K562 (cell line): Measurements from ENCODE around the gene RNASEH2C. TPM values are rescaled to one million over a fixed set of nuclear protein-coding genes. Genes with fewer than 3 reads are reported as not detected.

Source experiments
- ATAC-seq: fragments of 200-7000 bp; cut with Tn5 transposase; 3 replicates; pipeline ENCODE4 v1.9.1; 2020; ENCODE audit warnings: moderate library complexity
- BruUV-seq: library from RNA; stranded (reverse); fragments of 400-500 nt; replicated peaks from 2 replicates; lab custom pipeline; 2021; lab: Mats Ljungman, UMichigan
- CTCF ChIA-PET: fragments of 300-600 bp; formaldehyde crosslinking; extraction: SDS; loops from one replicate; lab custom pipeline; 2021; ENCODE audit warnings: low intra/inter-chr PET ratio; lab: Yijun Ruan, JAX
- POLR2A ChIA-PET: fragments of 300-600, 350-650 bp; sonication (Branson Sonifier 250); formaldehyde crosslinking; extraction: SDS; loops from one replicate; lab custom pipeline; 2021; ENCODE audit warnings: antibody characterized with exemption, inconsistent platforms; lab: Yijun Ruan, JAX
- DNase-seq, 4 experiments: peaks; one replicate each; pipeline versions ENCODE4 v3.0.0 to v3.0.0-alpha.2; 2011 to 2018; ENCODE audit warnings: low spot score in 3 of 4, mixed read lengths in 3 of 4; ENCODE audit errors: extremely low read depth in 1 of 4
- FAIRE-seq: peaks from 2 replicates; lab custom pipeline; 2011; peaks lifted over from hg19 to GRCh38; lab: Jason Lieb, UNC
- H2AFZ ChIP-seq: 2 replicates; pipeline ENCODE4 v1.6.0; 2011; ENCODE audit warnings: low read depth, low read length, control low read depth, inconsistent platforms
- H3K27ac ChIP-seq: fragments of 200-600 bp; 3 replicates; pipeline ENCODE4 v1.8.0; 2011; ENCODE audit warnings: low read depth, mild to moderate bottlenecking, control low read depth, inconsistent platforms, low read length, moderate library complexity, mixed read lengths; ENCODE audit errors: extremely low read depth
- H3K27me3 ChIP-seq, 2 experiments: fragments of 300-600 bp in 1 of 2; 2 replicates in 1 of 2; 3 replicates in 1 of 2; pipeline versions ENCODE4 v1.6.0 to v1.8.0; 2011; ENCODE audit warnings: inconsistent platforms in 2 of 2, low read length in 2 of 2, mild to moderate bottlenecking in 1 of 2, mixed read lengths in 1 of 2, moderate library complexity in 1 of 2; ENCODE audit not compliant: control insufficient read depth in 2 of 2, insufficient read depth in 2 of 2
- H3K36me3 ChIP-seq: fragments of 300-600 bp; 3 replicates; pipeline ENCODE4 v1.8.0; 2011; ENCODE audit warnings: mild to moderate bottlenecking, low read length, inconsistent platforms; ENCODE audit not compliant: control insufficient read depth, insufficient read depth
- H3K4me1 ChIP-seq, 2 experiments: fragments of 200-600 bp in 1 of 2; replicated peaks in 1 of 2; 2 replicates in 1 of 2; 3 replicates in 1 of 2; pipeline versions ENCODE4 v1.5.1 to v1.8.0; 2011; ENCODE audit warnings: inconsistent platforms in 2 of 2, low read length in 2 of 2, mild to moderate bottlenecking in 1 of 2, mixed read lengths in 1 of 2, moderate library complexity in 1 of 2; ENCODE audit not compliant: control insufficient read depth in 2 of 2, insufficient read depth in 2 of 2
- H3K4me2 ChIP-seq: 2 replicates; pipeline ENCODE4 v1.6.1; 2011; ENCODE audit warnings: low read length, control low read depth, inconsistent platforms, mixed read lengths; ENCODE audit not compliant: insufficient read depth
- H3K4me3 ChIP-seq: fragments of 200-600 bp; sonication (generic), shearing (Covaris generic); 2 replicates; pipeline ENCODE4 v1.5.1; 2016; ENCODE audit warnings: control low read depth, inconsistent platforms
- H3K79me2 ChIP-seq: fragments of 200-600 bp; 3 replicates; pipeline ENCODE4 v1.8.0; 2011; ENCODE audit warnings: low read length, inconsistent platforms; ENCODE audit not compliant: control insufficient read depth, insufficient read depth
- H3K9ac ChIP-seq, 2 experiments: 2 replicates each; pipeline versions ENCODE4 v1.6.0 to v1.6.1; 2011; ENCODE audit warnings: low read depth in 2 of 2, low read length in 2 of 2, control low read depth in 1 of 2, inconsistent platforms in 1 of 2, mild to moderate bottlenecking in 1 of 2, mixed read lengths in 1 of 2; ENCODE audit not compliant: insufficient read depth in 1 of 2
- H3K9me1 ChIP-seq: one replicate; pipeline ENCODE4 v1.6.0; 2011; ENCODE audit warnings: inconsistent platforms, mild to moderate bottlenecking, low read length, moderate library complexity; ENCODE audit not compliant: control insufficient read depth, insufficient read depth
- H3K9me3 ChIP-seq: replicated peaks from 2 replicates; pipeline ENCODE4 v1.5.1; 2011; ENCODE audit warnings: low read depth, low read length, inconsistent platforms; ENCODE audit not compliant: control insufficient read depth, insufficient read depth
- H4K20me1 ChIP-seq: replicated peaks from 2 replicates; pipeline ENCODE4 v1.6.1; 2011; ENCODE audit warnings: low read length, inconsistent platforms, mixed read lengths; ENCODE audit not compliant: control insufficient read depth, insufficient read depth
- C11orf30 ChIP-seq: fragments of 450-650 bp; IDR thresholded peaks from 2 replicates; pipeline ENCODE4 v1.6.1; 2016; ENCODE audit warnings: low read depth, mild to moderate bottlenecking
- MEIS2 ChIP-seq: fragments of 450-650 bp; IDR thresholded peaks from 2 replicates; pipeline ENCODE4 v1.6.1; 2014; ENCODE audit warnings: mild to moderate bottlenecking; ENCODE audit not compliant: partially characterized antibody
- NCOA1 ChIP-seq: fragments of 450-650 bp; IDR thresholded peaks from 2 replicates; pipeline ENCODE4 v1.6.1; 2016; ENCODE audit warnings: low read depth
- NELFE ChIP-seq: IDR thresholded peaks from 2 replicates; pipeline ENCODE4 v1.6.1; 2011; ENCODE audit warnings: mild to moderate bottlenecking; ENCODE audit not compliant: insufficient read depth, insufficient read length
- NFXL1 ChIP-seq: fragments of 450-650 bp; formaldehyde crosslinking; IDR thresholded peaks from 2 replicates; pipeline ENCODE4 v1.4.0; 2021; ENCODE audit warnings: mild to moderate bottlenecking
- SOX6 ChIP-seq: fragments of 450-650 bp; IDR thresholded peaks from 2 replicates; pipeline ENCODE4 v1.6.1; 2014; ENCODE audit warnings: mild to moderate bottlenecking
- WGBS: fragments of 100-300 bp; shearing (Covaris generic); methylation state at CpG from one replicate; pipeline ENCODE4 v1.1.6; 2016; ENCODE audit warnings: low coverage, mixed read lengths; ENCODE audit not compliant: insufficient coverage; ENCODE audit errors: missing lambda C conversion rate; 5-methylcytosine and 5-hydroxymethylcytosine counted together
- in situ Hi-C: fragments of 300-500 bp; cut with MboI; formaldehyde crosslinking; loops from 4 replicates; pipeline ENCODE4 v1.15.0; 2018; ENCODE audit warnings: inconsistent platforms, mixed read lengths
- intact Hi-C: fragments of 100-400 bp; cut with micrococcal nuclease; formaldehyde crosslinking; loops from 2 replicates; pipeline ENCODE4 v1.14.2; 2022
- polyA plus RNA-seq, 8 experiments: library from polyadenylated mRNA; depleted of rRNA in 4 of 8; stranded (reverse) in 5 of 8; unstranded in 3 of 8; fragments of >200 nt; fragmentation: Nextera tagmentation in 2 of 8; fragmentation: Illumina TruSeq in 1 of 8; extraction: Ambion mirVana in 2 of 8; extraction: Trizol in 1 of 8; gene quantifications; 2 replicates each; pipeline versions ENCODE4 v1.2.1 to v1.2.3, GENCODE V29; 2011 to 2014; ENCODE audit warnings: inconsistent platforms in 1 of 8, missing spikeins in 1 of 8
- total RNA-seq, 7 experiments: library from RNA; depleted of rRNA in 6 of 7; stranded (reverse); fragments of >200 nt in 6 of 7; fragmentation: Illumina TruSeq in 2 of 7; extraction: Trizol in 2 of 7; gene quantifications; 2 replicates each; pipeline versions ENCODE4 v1.2.1 to v1.2.3, GENCODE V29; 2011 to 2021; ENCODE audit warnings: low replicate concordance in 1 of 7
- TF ChIP-seq, protein P1 (sequence below): fragments of 450-650 bp; IDR thresholded peaks from 2 replicates; pipeline ENCODE4 v1.6.1; 2017; ENCODE audit warnings: mild to moderate bottlenecking, moderate library complexity
- TF ChIP-seq, protein P2 (sequence below): fragments of 450-650 bp; IDR thresholded peaks from 2 replicates; pipeline ENCODE4 v1.6.1; 2016; ENCODE audit warnings: mild to moderate bottlenecking
- TF ChIP-seq, protein P3 (sequence below): fragments of 250-450 bp; sonication (Bioruptor Pico); IDR thresholded peaks from 2 replicates; pipeline ENCODE4 v1.4.0; 2020; ENCODE audit warnings: mild to moderate bottlenecking, moderate library complexity, borderline replicate concordance
- TF ChIP-seq, protein P4 (sequence below): sonication (generic); formaldehyde crosslinking; IDR thresholded peaks from 2 replicates; pipeline ENCODE4 v1.8.0; 2022; ENCODE audit warnings: mild to moderate bottlenecking, missing genetic modification reagents
- TF ChIP-seq, protein P5 (sequence below), 2 experiments: IDR thresholded peaks in 1 of 2; conservative IDR thresholded peaks in 1 of 2; 2 replicates each; pipeline ENCODE4 v1.6.1; 2016; ENCODE audit warnings: low read depth in 2 of 2, mild to moderate bottlenecking in 1 of 2, missing compliant biosample characterization in 1 of 2, missing genetic modification characterization in 1 of 2, moderate library complexity in 1 of 2

The RNASEH2C gene
- total and polyA plus RNA-seq, 9 of the 15 experiments (the other 6 are each of a cell fraction or from before 2014, with no cell fraction given) = 5.4 to 78.2 (median 15.6) TPM

DNA sequence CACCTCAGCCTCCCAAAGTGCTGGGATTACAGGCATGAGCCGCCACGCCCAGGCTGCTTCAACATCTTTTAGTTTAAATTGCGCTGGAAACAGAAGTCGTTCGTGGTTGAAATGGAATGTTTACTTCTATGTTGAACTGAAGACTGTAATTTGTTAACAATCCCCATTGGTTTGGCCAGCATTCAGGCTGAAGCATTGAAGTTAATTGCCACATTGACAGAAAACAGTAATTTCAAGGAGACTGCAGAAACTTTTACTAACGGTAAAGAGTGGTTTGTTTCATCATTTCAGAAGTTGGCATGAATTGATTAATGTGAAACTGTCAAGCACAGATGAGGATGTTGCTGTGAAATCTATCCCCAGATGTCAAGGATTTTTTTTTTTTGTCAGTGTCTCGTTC lies 45.9 kb upstream of the RNASEH2C start:
- POLR2A ChIA-PET = interaction anchor here (1.8 kb wide), 1 partner anchor 9 kb away, joined by 5 read pairs; no protein-coding TSS in a partner anchor
- intact Hi-C loops = no loop called here
- FAIRE-seq = no peak
- TF ChIP-seq, protein P1, sequence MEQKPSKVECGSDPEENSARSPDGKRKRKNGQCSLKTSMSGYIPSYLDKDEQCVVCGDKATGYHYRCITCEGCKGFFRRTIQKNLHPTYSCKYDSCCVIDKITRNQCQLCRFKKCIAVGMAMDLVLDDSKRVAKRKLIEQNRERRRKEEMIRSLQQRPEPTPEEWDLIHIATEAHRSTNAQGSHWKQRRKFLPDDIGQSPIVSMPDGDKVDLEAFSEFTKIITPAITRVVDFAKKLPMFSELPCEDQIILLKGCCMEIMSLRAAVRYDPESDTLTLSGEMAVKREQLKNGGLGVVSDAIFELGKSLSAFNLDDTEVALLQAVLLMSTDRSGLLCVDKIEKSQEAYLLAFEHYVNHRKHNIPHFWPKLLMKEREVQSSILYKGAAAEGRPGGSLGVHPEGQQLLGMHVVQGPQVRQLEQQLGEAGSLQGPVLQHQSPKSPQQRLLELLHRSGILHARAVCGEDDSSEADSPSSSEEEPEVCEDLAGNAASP = no peak
- 0 out of 2 replicates have a peak, but pooled peaks have one; percentile 4 for TF ChIP-seq C11orf30
- no peak for TF ChIP-seq NELFE
- TF ChIP-seq, protein P2, sequence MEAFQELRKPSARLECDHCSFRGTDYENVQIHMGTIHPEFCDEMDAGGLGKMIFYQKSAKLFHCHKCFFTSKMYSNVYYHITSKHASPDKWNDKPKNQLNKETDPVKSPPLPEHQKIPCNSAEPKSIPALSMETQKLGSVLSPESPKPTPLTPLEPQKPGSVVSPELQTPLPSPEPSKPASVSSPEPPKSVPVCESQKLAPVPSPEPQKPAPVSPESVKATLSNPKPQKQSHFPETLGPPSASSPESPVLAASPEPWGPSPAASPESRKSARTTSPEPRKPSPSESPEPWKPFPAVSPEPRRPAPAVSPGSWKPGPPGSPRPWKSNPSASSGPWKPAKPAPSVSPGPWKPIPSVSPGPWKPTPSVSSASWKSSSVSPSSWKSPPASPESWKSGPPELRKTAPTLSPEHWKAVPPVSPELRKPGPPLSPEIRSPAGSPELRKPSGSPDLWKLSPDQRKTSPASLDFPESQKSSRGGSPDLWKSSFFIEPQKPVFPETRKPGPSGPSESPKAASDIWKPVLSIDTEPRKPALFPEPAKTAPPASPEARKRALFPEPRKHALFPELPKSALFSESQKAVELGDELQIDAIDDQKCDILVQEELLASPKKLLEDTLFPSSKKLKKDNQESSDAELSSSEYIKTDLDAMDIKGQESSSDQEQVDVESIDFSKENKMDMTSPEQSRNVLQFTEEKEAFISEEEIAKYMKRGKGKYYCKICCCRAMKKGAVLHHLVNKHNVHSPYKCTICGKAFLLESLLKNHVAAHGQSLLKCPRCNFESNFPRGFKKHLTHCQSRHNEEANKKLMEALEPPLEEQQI = no peak
- TF ChIP-seq SOX6 = no peak
- no peak for TF ChIP-seq NFXL1
- peak; percentile 82 for TF ChIP-seq MEIS2
- TF ChIP-seq, protein P3, sequence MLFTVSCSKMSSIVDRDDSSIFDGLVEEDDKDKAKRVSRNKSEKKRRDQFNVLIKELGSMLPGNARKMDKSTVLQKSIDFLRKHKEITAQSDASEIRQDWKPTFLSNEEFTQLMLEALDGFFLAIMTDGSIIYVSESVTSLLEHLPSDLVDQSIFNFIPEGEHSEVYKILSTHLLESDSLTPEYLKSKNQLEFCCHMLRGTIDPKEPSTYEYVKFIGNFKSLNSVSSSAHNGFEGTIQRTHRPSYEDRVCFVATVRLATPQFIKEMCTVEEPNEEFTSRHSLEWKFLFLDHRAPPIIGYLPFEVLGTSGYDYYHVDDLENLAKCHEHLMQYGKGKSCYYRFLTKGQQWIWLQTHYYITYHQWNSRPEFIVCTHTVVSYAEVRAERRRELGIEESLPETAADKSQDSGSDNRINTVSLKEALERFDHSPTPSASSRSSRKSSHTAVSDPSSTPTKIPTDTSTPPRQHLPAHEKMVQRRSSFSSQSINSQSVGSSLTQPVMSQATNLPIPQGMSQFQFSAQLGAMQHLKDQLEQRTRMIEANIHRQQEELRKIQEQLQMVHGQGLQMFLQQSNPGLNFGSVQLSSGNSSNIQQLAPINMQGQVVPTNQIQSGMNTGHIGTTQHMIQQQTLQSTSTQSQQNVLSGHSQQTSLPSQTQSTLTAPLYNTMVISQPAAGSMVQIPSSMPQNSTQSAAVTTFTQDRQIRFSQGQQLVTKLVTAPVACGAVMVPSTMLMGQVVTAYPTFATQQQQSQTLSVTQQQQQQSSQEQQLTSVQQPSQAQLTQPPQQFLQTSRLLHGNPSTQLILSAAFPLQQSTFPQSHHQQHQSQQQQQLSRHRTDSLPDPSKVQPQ (CRISPR knock-in tag) = no peak
- no peak for TF ChIP-seq NCOA1
- TF ChIP-seq, protein P4, sequence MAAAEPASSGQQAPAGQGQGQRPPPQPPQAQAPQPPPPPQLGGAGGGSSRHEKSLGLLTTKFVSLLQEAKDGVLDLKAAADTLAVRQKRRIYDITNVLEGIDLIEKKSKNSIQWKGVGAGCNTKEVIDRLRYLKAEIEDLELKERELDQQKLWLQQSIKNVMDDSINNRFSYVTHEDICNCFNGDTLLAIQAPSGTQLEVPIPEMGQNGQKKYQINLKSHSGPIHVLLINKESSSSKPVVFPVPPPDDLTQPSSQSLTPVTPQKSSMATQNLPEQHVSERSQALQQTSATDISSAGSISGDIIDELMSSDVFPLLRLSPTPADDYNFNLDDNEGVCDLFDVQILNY (CRISPR knock-in tag) = no peak
- TF ChIP-seq, protein P5, sequence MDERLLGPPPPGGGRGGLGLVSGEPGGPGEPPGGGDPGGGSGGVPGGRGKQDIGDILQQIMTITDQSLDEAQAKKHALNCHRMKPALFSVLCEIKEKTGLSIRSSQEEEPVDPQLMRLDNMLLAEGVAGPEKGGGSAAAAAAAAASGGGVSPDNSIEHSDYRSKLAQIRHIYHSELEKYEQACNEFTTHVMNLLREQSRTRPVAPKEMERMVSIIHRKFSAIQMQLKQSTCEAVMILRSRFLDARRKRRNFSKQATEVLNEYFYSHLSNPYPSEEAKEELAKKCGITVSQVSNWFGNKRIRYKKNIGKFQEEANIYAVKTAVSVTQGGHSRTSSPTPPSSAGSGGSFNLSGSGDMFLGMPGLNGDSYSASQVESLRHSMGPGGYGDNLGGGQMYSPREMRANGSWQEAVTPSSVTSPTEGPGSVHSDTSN (CRISPR knock-in tag; IDR thresholded peaks at IDR 0.05; ENCODE audit: low read depth) = no peak
- TF ChIP-seq, protein P5 (tag; conservative IDR thresholded peaks at IDR 0.05; ENCODE audit: low read depth) = peak; percentile 45

More for the DNA sequence above, 45.9 kb upstream of the RNASEH2C start:
- DNase-seq = no peak
- H2AFZ ChIP-seq = no peak overlapping the region
- H3K36me3 ChIP-seq = no peaks in the 10 kb centered on the region
- no peaks in the 10 kb centered on the region for H3K9me3 ChIP-seq
- H3K4me3 ChIP-seq = no peak overlapping the region
- H3K4me2 ChIP-seq = no peak overlapping the region
- H3K9me1 ChIP-seq = no peaks in the 10 kb centered on the region
- no peaks in the 10 kb centered on the region for H4K20me1 ChIP-seq
- in situ Hi-C loops = no loop called here
- no peak overlapping the region for H3K9ac ChIP-seq
- H3K27ac ChIP-seq = no peak overlapping the region
- H3K4me1 ChIP-seq = no peaks in the 10 kb centered on the region
- no TSS peak for BruUV-seq
- H3K79me2 ChIP-seq = no peaks in the 10 kb centered on the region
- no peak for ATAC-seq
- CTCF ChIA-PET = no interaction called here
- 7% methylated on average over 7 of the region's 7 CpGs for WGBS
- H3K27me3 ChIP-seq = no peaks in the 10 kb centered on the region; a peak in 2 of 5 replicates
